ENCODE measurements around the gene ITPKA. TPM values are rescaled to one million over a fixed set of nuclear protein-coding genes. Genes with fewer than 3 reads are reported as not detected.
A peak's percentile ranks its signal among the peaks of the same experiment; 100 is the strongest.

Gene ITPKA
- 0.54 TPM for polyA plus RNA-seq (2013)

- ChIA-PET POLR2A (interaction anchor here (0.6 to 1.2 kb wide), 3 partner anchors 11 to 17 kb away, joined by 3 read pairs; no protein-coding TSS in a partner anchor), CTCF (interaction anchor here (0.7 to 1.0 kb wide), 5 partner anchors 9 to 91 kb away, joined by 3 to 4 read pairs (median 3); no protein-coding TSS in a partner anchor)
- H3K27ac ChIP-seq (ENCODE audit: insufficient read depth in 1 of 2, low read depth in 1 of 2, low read length in 2 of 2, poor library complexity in 1 of 2, severe bottlenecking in 2 of 2) = no peak within 1 kb of the TSS
Measured at GRCh38 chr15:41493205-41493901, at the start of gene ITPKA. Gene ITPKA (plus strand): TSS chr15:41493874. CDS start chr15:41493928, 54 bp downstream.

GRCh38 chr15:41445399-41445798, 48.3 kb upstream of the ITPKA start:
- no peak overlapping the region for H3K27ac ChIP-seq (ENCODE audit: insufficient read depth in 1 of 2, low read depth in 1 of 2, low read length in 2 of 2, poor library complexity in 1 of 2, severe bottlenecking in 2 of 2)
- no peaks in the 10 kb centered on the region for H3K27me3 ChIP-seq (replicated peaks in 2 of 5; ENCODE audit: control insufficient read depth in 4 of 5, insufficient read depth in 5 of 5, low read length in 4 of 5)
- no peaks in the 10 kb centered on the region for H3K9me3 ChIP-seq (ENCODE audit: control extremely low read depth in 1 of 5, control insufficient read depth in 4 of 5, insufficient read depth in 2 of 5, low read depth in 1 of 5, low read length in 4 of 5)
- no peak for DNase-seq
- ChIA-PET CTCF (interaction anchor here (2.2 kb wide), 1 partner anchor 16 kb away, joined by 4 read pairs; no protein-coding TSS in a partner anchor), POLR2A (no interaction called here)
- no peak overlapping the region for H3K4me3 ChIP-seq (ENCODE audit: control insufficient read depth in 1 of 7, extremely low read depth in 1 of 7, insufficient read depth in 4 of 7, low read depth in 2 of 7, low read length in 6 of 7)
- H3K36me3 ChIP-seq (ENCODE audit: control insufficient read depth in 4 of 4, insufficient read depth in 4 of 4, low read length in 3 of 4) = peaks cover 10 to 26% (median 23%) of the 10 kb centered on the region in 4 experiments
- no peaks in the 10 kb centered on the region for H3K4me1 ChIP-seq (ENCODE audit: control extremely low read depth in 1 of 4, control insufficient read depth in 4 of 4, insufficient read depth in 4 of 4, low read length in 3 of 4)

More at GRCh38 chr15:41493205-41493901, at the start of gene ITPKA:
- Histone ChIP-seq H3K27me3 (replicated peaks in 2 of 5; ENCODE audit: control insufficient read depth in 4 of 5, insufficient read depth in 5 of 5, low read length in 4 of 5) (peaks cover 9 to 79% (median 24%) of the 10 kb centered on the region in 5 experiments), H3K36me3 (ENCODE audit: control insufficient read depth in 4 of 4, insufficient read depth in 4 of 4, low read length in 3 of 4) (no peaks in the 10 kb centered on the region), H3K4me1 (ENCODE audit: control extremely low read depth in 1 of 4, control insufficient read depth in 4 of 4, insufficient read depth in 4 of 4, low read length in 3 of 4) (peaks cover 4 to 36% (median 34%) of the 10 kb centered on the region in 4 experiments), H3K4me3 (ENCODE audit: control insufficient read depth in 1 of 7, extremely low read depth in 1 of 7, insufficient read depth in 4 of 7, low read depth in 2 of 7, low read length in 6 of 7) (peak within 1 kb of the TSS; percentile 20 to 76 (median 56)), H3K9me3 (ENCODE audit: control extremely low read depth in 1 of 5, control insufficient read depth in 4 of 5, insufficient read depth in 2 of 5, low read depth in 1 of 5, low read length in 4 of 5) (no peaks in the 10 kb centered on the region)
- peak in 2 of 3 donors; percentile 72 to 78 for DNase-seq
- WGBS (ENCODE audit: insufficient coverage) = 0% methylated on average over 45 of the region's 60 CpGs

GRCh38 chr15:41462084-41462795, 31.4 kb upstream of the ITPKA start:
- H3K4me1 ChIP-seq (ENCODE audit: control extremely low read depth in 1 of 4, control insufficient read depth in 4 of 4, insufficient read depth in 4 of 4, low read length in 3 of 4) = no peaks in the 10 kb centered on the region
- H3K9me3 ChIP-seq (ENCODE audit: control extremely low read depth in 1 of 5, control insufficient read depth in 4 of 5, insufficient read depth in 2 of 5, low read depth in 1 of 5, low read length in 4 of 5) = no peaks in the 10 kb centered on the region
- CTCF ChIA-PET = interaction anchor here (0.7 to 0.9 kb wide), 2 partner anchors 22 to 68 kb away, joined by 3 read pairs; no protein-coding TSS in a partner anchor
- H3K27ac ChIP-seq (ENCODE audit: insufficient read depth in 1 of 2, low read depth in 1 of 2, low read length in 2 of 2, poor library complexity in 1 of 2, severe bottlenecking in 2 of 2) = no peak overlapping the region
- peaks cover 2 to 61% (median 36%) of the 10 kb centered on the region in 4 experiments for H3K36me3 ChIP-seq (ENCODE audit: control insufficient read depth in 4 of 4, insufficient read depth in 4 of 4, low read length in 3 of 4)
- 100% methylated on average over 1 of the region's 4 CpGs for WGBS (ENCODE audit: insufficient coverage)
- no peak overlapping the region for H3K4me3 ChIP-seq (ENCODE audit: control insufficient read depth in 1 of 7, extremely low read depth in 1 of 7, insufficient read depth in 4 of 7, low read depth in 2 of 7, low read length in 6 of 7)
- POLR2A ChIA-PET = no interaction called here
- peak in 2 of 3 donors; percentile 20 to 22 for DNase-seq
- H3K27me3 ChIP-seq (replicated peaks in 2 of 5; ENCODE audit: control insufficient read depth in 4 of 5, insufficient read depth in 5 of 5, low read length in 4 of 5) = no peaks in the 10 kb centered on the region

- ChIA-PET POLR2A (interaction anchor here (0.6 kb wide), 1 partner anchor 14 kb away, joined by 5 read pairs; no protein-coding TSS in a partner anchor), CTCF (interaction anchor here (0.9 to 2.5 kb wide), 17 partner anchors 9 to 445 kb away, joined by 3 to 15 read pairs (median 6); no protein-coding TSS in a partner anchor)
Measured at GRCh38 chr15:41464889-41465580, 28.6 kb upstream of the ITPKA start.

GRCh38 chr15:41465822-41466421, 27.8 kb upstream of the ITPKA start:
- no peaks in the 10 kb centered on the region for H3K27me3 ChIP-seq (replicated peaks in 2 of 5; ENCODE audit: control insufficient read depth in 4 of 5, insufficient read depth in 5 of 5, low read length in 4 of 5)
- no peak overlapping the region for H3K27ac ChIP-seq (ENCODE audit: insufficient read depth in 1 of 2, low read depth in 1 of 2, low read length in 2 of 2, poor library complexity in 1 of 2, severe bottlenecking in 2 of 2)
- 96% methylated on average over 4 of the region's 8 CpGs for WGBS (ENCODE audit: insufficient coverage)
- H3K9me3 ChIP-seq (ENCODE audit: control extremely low read depth in 1 of 5, control insufficient read depth in 4 of 5, insufficient read depth in 2 of 5, low read depth in 1 of 5, low read length in 4 of 5) = no peaks in the 10 kb centered on the region
- ChIA-PET POLR2A (interaction anchor here (0.9 kb wide), 1 partner anchor 18 kb away, joined by 5 read pairs; no protein-coding TSS in a partner anchor), CTCF (interaction anchor here (0.6 to 2.5 kb wide), 23 partner anchors 8 to 1300 kb away, joined by 3 to 15 read pairs (median 5); no protein-coding TSS in a partner anchor)
- peaks cover 9 to 62% (median 35%) of the 10 kb centered on the region in 4 experiments for H3K36me3 ChIP-seq (ENCODE audit: control insufficient read depth in 4 of 4, insufficient read depth in 4 of 4, low read length in 3 of 4)
- H3K4me1 ChIP-seq (ENCODE audit: control extremely low read depth in 1 of 4, control insufficient read depth in 4 of 4, insufficient read depth in 4 of 4, low read length in 3 of 4) = no peaks in the 10 kb centered on the region
- no peak overlapping the region for H3K4me3 ChIP-seq (ENCODE audit: control insufficient read depth in 1 of 7, extremely low read depth in 1 of 7, insufficient read depth in 4 of 7, low read depth in 2 of 7, low read length in 6 of 7)
- peak; percentile 60 to 79 (median 69) for DNase-seq

More at GRCh38 chr15:41464889-41465580, 28.6 kb upstream of the ITPKA start:
- Histone ChIP-seq H3K27me3 (replicated peaks in 2 of 5; ENCODE audit: control insufficient read depth in 4 of 5, insufficient read depth in 5 of 5, low read length in 4 of 5) (no peaks in the 10 kb centered on the region), H3K27ac (ENCODE audit: insufficient read depth in 1 of 2, low read depth in 1 of 2, low read length in 2 of 2, poor library complexity in 1 of 2, severe bottlenecking in 2 of 2) (no peak overlapping the region), H3K36me3 (ENCODE audit: control insufficient read depth in 4 of 4, insufficient read depth in 4 of 4, low read length in 3 of 4) (peaks cover 4 to 58% (median 32%) of the 10 kb centered on the region in 4 experiments), H3K4me1 (ENCODE audit: control extremely low read depth in 1 of 4, control insufficient read depth in 4 of 4, insufficient read depth in 4 of 4, low read length in 3 of 4) (no peaks in the 10 kb centered on the region), H3K4me3 (ENCODE audit: control insufficient read depth in 1 of 7, extremely low read depth in 1 of 7, insufficient read depth in 4 of 7, low read depth in 2 of 7, low read length in 6 of 7) (no peak overlapping the region), H3K9me3 (ENCODE audit: control extremely low read depth in 1 of 5, control insufficient read depth in 4 of 5, insufficient read depth in 2 of 5, low read depth in 1 of 5, low read length in 4 of 5) (no peaks in the 10 kb centered on the region)
- 95% methylated on average over 8 of the region's 9 CpGs for WGBS (ENCODE audit: insufficient coverage)
- no peak for DNase-seq

- no peak for DNase-seq
- CTCF ChIA-PET = interaction anchor here (0.6 to 2.5 kb wide), 12 partner anchors 9 to 645 kb away, joined by 3 to 15 read pairs (median 6); no protein-coding TSS in a partner anchor
- Histone ChIP-seq H3K27me3 (replicated peaks in 2 of 5; ENCODE audit: control insufficient read depth in 4 of 5, insufficient read depth in 5 of 5, low read length in 4 of 5) (no peaks in the 10 kb centered on the region), H3K36me3 (ENCODE audit: control insufficient read depth in 4 of 4, insufficient read depth in 4 of 4, low read length in 3 of 4) (peaks cover 13 to 68% (median 40%) of the 10 kb centered on the region in 4 experiments), H3K4me3 (ENCODE audit: control insufficient read depth in 1 of 7, extremely low read depth in 1 of 7, insufficient read depth in 4 of 7, low read depth in 2 of 7, low read length in 6 of 7) (no peak overlapping the region), H3K4me1 (ENCODE audit: control extremely low read depth in 1 of 4, control insufficient read depth in 4 of 4, insufficient read depth in 4 of 4, low read length in 3 of 4) (no peaks in the 10 kb centered on the region), H3K27ac (ENCODE audit: insufficient read depth in 1 of 2, low read depth in 1 of 2, low read length in 2 of 2, poor library complexity in 1 of 2, severe bottlenecking in 2 of 2) (no peak overlapping the region), H3K9me3 (ENCODE audit: control extremely low read depth in 1 of 5, control insufficient read depth in 4 of 5, insufficient read depth in 2 of 5, low read depth in 1 of 5, low read length in 4 of 5) (no peaks in the 10 kb centered on the region)
- 100% methylated on average over 1 of the region's 3 CpGs for WGBS (ENCODE audit: insufficient coverage)
- POLR2A ChIA-PET = no interaction called here
Measured at GRCh38 chr15:41466711-41467110, 27.0 kb upstream of the ITPKA start.

Measured in common myeloid progenitor, CD34-positive (primary cell).